ENCODE results near the gene CDC37L1.

- TF ChIP-seq CTCF (IDR thresholded peaks at IDR 0.05) (no peak), POLR2A (IDR thresholded peaks at IDR 0.05) (no peak)
Measured at GRCh38 chr9:4642351-4642750, 37.0 kb upstream of the CDC37L1 start.
